GM21423 (cell line): ENCODE results near the gene PTPRD.
"Not testable (repeated sequence)": the region's sequence is repeated elsewhere in the genome, so short reads cannot be mapped to it uniquely, and the experiment has no call there.

Experiments used
- ATAC-seq: cut with Tn5 transposase; IDR thresholded peaks from one replicate; pipeline ENCODE4 v1.9.1; 2021; ENCODE audit warnings: mild to moderate bottlenecking, moderate library complexity; ENCODE audit not compliant: unreplicated experiment

Gene PTPRD

DNA sequence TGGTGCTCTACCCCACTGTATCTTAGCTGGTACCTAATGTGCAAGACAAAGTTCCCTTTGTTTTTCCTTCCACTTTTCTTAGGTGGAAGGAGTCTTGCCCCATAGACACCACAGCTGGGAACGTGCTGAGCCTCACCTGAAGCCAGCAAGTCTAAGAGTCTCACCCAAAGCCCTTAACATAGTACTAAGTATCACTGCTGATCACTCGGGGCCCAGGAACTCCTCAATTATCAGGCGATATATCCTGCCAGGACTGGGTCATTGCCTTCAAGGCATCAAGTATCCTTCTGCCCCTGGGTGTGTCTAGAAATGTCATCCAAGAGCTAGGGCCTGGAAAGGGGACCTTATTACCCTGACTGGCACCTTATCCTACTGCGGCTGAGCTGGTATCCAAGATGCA, 123.9 kb downstream of the PTPRD start:
- ATAC-seq = no peak

DNA sequence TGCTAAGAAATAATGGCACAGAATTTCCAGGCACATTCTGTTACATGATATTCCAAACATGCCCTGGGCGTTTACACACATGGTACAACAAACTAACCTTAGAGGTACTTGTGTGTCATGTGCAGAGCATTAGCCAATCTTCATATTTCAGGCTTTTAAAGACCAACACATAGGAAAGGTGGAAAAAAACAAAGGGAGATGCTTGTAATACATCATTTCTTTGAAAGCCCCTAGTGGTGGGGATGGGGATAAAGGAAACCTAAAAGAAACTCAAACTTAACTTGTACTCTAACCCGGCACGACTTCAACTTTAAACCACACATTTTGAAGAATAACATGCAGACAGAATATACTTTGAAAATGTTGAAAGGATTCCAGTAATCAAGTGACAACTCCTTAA, 133.6 kb downstream of the PTPRD start:
- no peak for ATAC-seq

DNA sequence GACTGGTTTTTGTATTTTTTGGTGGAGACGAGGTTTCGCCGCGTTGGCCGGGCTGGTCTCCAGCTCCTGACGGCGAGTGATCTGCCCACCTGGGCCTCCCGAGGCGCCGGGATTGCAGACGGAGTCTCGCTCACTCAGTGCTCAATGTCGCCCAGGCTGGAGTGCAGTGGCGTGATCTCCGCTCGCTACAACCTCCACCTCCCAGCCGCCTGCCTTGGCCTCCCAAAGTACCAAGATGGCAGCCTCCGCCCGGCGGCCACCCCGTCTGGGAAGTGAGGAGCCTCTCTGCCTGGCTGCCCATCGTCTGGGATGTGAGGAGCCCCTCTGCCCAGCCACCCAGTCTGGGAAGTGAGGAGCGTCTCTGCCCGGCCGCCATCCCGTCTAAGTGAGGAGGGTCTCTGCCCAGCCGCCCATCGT, 163.6 kb downstream of the PTPRD start:
- not testable (repeated sequence) for ATAC-seq

DNA sequence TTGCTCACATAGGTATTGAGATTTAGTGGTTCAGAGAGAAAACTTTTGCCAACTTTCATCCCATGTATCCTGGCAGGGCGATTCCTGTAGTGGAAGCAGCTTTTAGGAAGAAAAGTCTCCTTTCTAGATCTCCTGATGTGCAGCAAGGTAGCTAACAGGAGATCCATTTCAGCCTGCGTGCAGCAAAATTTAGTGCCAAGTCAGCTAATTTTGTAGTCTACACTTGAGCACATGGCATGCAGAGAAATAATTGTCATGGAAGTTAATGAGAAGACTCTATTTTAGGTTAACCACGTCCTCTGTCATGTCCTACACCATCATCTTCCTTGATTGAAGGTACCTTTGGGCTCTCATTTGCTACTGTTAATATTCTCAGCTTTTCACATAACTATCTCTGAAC, 165.8 kb downstream of the PTPRD start:
- ATAC-seq = no peak

DNA sequence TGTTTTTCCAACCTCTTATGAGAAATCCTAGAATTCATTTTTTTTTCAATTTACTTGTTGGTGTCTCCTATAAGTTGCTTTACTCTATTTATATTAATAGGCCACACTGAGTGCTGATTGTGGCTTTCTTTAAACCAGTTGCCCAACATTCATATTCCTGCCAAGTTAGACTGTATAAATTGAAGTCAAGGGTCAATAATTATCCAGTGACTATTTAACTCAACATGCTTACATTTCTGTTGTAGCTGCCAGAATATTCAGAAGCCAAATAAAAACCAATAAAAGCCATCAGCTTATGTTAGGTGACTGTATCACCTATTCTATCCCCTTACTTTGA, 169.0 kb downstream of the PTPRD start:
- ATAC-seq = no peak

DNA sequence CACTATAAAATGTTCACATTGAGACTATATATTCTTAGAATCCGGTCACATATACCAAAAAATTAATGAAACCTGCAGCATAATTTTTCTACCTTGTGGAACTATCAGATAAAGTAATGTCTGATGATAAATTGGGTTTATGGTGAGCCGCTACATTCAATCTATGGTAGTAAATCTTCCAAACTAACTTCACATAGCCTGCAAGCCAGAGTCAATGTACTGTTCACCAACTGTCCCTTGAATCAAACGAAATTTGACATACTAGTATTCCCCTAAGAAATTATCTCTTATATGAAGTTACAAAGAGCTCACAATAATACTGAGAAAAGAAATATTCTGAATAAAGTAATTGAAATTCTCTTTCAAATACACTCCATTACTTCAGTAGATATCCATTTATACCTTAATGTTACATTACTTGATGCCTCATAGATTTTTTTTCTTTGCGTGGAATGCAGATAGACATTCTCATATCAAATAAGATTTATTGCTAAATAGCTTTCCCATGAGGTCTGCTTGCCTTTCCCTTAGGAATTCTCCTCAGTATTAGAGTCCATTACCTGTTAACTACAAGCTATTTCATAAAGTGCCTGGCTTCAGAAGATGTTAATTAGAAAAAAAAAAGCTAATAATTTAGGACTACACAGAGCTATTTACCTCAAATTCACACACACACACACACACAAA, 169.5 kb downstream of the PTPRD start:
- ATAC-seq = no peak

DNA sequence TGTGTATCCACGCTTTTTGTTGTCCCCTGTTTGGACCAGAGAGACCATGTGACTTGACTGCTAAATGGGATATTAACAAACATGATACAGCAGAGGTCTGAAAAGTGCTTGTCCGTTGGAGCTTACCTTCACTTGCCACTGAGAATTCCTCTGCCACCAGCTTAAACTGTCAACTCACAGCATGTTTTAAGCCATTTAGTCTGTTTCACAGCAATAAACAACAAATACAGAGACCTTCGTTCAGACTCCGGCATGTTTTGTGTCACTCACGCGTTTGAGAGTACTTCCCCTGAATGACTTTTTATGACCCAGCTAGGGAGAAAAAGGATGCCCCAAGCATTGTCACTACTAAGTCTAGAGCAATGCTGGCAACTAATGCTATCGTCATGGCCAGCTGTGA, 173.8 kb downstream of the PTPRD start:
- no peak for ATAC-seq

DNA sequence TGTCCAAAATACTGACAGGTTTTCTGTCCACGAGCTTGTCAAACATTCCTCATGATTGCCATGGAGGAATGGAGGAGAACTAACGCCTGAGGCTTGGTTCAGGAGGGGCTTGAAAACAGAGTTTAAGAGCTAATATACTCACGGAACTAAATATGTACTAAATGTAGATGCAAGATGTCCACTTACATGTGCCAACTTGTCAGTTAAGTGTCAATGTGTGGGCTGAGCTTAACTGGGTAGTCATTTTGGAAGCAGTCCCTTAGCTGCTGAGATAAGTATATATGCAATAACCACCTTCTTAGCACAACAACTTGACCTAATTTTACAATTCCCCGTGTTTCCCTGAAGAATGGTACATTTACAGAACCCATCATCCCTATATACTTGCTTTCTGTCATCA, 176.0 kb downstream of the PTPRD start:
- ATAC-seq = no peak

DNA sequence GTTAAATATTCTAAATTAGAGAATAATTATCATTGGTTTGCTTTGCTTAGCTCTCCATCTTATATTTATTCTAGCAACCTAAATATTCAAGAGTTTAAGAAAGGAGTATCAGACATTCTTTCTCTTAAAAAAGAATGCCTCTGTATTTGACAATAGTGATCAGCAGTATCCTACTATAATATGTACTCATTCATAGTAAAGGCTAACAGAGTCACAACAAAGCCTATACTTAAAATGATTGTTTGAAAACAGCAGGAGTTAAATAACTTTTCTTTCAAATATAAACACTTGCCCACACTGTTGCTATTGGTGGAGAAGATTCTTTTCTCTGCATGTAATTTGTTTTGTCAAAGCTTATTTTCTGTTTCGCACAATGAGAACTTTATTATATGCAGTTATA, 178.4 kb downstream of the PTPRD start:
- no peak for ATAC-seq

DNA sequence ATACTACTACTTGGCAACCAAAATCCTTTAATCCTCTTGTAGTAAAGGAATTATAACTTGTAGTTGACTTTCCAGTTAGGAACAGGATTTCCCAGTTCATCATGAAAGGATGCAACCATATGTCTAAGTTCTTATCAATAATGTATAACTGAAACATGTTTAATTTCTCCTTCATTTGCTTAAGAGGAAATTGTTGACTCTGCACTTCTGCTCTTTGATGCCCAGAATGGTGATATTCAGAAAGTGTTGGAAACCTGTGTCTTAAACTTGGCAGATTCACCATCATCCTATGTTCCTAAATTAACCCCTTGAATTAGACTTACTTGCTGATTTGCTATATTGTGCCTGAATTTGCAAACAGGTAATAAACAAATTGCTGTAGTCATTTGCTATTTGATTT, 201.5 kb downstream of the PTPRD start:
- ATAC-seq = no peak

DNA sequence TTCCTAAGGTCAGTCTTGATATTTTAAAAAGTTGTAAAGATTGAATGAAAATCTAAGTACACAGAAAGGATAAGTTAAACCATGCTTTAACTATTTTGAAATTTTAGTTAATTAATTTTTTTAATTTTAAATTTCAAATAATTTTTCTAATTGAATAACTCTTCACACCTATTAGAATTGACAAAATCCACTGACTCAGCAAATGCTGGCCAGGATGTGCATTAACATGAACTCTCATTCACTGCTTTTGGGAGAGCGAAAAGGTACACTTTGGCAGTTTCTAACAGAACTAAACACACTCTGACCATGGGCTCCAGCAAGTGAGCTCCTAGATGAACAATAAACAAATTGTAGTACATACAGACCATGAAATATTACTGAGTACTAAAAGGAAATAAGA, 209.5 kb downstream of the PTPRD start:
- ATAC-seq = no peak

DNA sequence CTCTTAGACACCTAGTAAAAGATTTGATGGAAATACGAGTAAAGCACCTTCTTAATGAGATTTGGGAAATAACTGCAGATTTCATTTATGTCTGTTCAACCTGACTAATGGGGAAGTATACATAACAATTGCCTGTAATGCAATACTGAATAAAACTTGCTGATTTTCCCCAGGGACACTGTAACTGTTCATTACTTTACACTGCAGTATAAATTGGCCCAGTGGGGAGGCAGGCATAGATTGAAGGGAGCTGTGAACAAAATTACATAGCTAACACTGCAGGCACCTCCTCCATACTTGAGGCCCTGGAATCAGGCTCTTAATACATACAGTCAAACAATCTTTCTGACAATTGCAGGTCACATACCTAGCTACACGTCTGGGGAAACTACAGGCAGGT, 216.2 kb downstream of the PTPRD start:
- ATAC-seq = no peak

DNA sequence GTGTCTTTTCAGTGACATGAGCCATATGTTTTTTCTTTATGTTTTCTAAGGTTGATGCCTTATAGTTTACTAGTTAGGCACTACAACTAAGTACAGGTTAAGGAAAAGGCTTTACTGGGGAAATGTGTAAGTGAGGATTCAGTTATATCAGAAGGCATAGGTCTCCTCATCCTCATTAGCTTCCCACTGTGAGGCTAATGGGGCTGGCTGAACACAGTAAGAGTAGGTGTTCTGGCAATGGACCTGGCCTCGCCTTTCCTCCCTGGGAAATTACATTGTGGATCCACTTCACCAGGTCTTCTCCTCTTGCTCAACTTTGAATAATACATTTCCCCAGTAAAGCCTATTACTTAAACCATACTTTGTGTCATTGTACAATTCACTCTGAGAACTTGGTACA, 225.5 kb downstream of the PTPRD start:
- no peak for ATAC-seq

DNA sequence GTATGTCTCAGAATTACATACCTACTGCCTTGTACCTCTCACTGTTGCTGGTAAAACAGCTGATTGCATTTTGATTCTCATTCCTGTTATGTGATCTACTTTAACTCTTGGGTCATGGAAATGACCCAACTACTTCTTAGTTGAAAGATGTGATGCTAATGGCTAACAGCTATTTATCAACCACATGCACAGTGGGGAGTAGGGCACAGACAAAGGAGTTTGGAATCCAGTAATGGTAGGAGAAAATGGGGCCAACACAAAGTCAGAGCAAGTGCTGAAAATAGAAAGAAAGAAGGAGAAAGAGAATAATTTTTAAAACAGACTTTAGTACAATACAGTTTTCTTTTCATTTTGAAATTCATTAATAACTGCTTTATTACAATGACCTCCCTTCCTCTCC, 241.0 kb downstream of the PTPRD start:
- no peak for ATAC-seq

DNA sequence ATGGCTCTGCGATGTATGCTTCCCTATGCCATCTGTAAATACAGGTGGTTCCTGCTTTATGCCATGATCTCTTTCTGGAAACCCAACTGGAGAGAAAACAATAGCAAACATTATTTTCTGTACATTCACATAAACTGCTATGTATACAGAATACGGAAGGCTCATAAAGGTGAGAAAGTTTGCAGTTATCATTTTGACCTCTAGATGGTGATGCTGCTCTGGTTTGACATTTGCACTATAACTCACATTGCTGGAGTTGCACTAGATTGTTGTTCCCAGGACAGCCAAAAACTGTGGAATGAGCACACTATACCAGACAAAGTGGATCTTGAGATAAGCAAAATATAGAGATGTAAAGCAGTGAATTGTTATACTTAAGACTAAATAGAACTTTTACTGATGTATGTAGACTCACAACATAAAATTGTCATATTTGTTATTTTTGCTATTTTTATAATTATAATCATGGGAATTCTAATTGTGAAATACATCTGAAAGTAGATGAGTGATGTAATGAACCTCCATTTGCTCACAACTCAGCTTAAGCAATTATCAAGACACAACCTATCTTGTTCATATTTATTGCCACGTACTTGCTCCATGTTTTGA, 246.5 kb downstream of the PTPRD start:
- peak; percentile 95 for ATAC-seq

DNA sequence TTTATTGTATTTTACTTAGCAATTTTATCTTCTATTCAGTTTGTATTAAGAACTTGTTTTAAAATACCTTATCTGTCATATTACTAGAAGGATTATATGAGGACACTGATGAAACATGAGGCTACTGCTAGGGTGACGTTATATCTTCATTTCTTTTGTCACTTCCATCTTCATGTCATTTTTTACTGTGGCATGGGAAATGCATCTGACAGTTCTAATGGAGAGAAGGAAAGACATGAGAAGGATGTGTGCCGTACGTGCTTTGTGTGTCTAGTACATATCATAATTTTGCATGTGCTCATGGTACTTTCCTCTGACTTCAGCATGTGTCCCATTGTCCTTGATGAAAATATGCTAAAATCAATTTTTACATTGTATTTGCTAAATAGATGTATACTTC, 258.2 kb downstream of the PTPRD start:
- no peak for ATAC-seq

DNA sequence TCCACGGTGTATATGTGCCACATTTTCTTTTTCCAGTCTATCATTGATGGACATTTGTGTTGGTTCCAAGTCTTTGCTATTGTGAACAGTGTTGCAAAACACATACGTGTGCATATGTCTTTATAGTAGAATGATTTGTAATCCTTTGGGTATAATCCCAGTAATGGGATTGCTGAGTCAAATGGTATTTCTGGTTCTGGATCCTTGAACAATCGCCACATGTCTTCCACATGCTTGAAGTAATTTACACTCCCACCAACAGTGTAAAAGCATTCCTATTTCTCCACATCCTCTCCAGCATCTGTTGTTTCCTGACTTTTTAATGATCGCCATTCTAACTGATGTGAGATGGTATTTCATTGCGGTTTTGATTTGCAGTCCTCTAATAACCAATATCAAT, 267.2 kb downstream of the PTPRD start:
- ATAC-seq = not testable (repeated sequence)

DNA sequence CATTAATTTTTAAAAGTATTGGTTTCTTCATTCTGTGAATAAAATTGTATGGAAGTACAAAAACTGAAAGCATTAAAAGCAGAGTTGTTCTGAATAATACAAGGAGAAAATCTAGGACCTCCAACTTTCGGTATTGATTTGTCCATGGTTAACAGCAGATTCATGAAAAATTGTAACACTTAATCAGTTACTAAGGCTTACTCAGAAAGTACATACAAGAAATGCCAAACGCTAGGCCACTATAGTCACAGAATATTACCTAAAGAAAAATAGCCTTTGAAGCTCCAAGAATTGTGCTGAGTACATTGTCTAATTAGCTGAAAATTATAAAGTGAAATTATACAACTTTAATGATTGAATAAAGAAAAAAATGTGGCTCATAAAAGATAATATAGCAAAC, 271.7 kb downstream of the PTPRD start:
- no peak for ATAC-seq

DNA sequence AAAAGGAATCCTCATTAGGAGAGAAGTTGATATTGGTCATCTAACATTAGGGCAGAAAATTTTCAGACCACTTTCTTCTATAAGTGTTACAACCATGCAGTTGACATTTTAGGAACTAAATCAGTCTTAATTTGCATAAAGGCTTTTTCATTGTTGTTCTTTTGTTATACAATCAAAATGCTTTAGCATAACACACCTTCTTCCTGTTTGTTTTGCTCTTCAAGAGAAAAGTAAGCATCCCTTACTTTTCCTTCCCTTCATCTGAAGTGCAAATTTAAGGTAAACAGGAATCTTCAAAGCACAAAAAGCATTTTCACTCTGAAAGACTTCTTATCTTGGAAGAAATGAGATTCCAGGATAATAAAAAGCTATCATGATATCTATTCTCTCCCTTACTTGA, 273.6 kb downstream of the PTPRD start:
- no peak for ATAC-seq

DNA sequence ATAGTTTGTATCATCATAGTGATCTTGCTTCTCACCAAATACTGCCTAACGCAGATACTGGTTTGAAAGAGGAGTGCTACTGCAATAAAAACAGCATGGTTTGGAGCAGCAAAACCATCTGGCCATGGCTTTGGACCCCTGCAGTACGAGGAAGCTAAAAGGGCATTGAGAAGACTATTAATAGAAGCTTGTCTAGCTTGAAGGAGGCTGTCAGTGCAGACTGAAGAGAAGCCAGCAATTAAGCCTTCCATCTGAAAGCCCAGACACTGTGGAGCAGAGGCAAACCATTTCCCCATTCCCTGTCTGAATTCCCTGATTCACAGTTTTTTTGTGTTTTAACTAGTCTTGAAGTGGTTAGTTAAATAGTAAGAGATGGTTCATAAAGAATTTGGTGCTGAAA, 281.6 kb downstream of the PTPRD start:
- ATAC-seq = no peak

DNA sequence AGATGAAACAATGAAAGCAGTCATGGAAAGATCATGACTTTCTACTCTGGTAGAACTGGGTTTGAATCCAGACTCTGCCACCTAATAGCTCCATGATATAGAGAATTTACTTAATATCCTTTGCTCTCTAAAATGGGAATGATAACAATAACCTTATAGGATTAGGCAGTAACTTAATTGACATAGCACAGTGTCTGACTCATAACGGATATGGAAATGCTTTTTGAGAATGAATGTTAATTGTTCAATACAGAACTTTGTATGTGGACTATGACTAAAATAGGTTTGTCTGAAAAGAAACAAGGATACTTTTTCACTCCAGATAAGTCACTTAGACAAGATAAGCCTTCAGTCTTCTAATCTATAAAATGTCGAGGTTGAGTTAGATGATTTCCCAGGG, 330.7 kb downstream of the PTPRD start:
- no peak for ATAC-seq

DNA sequence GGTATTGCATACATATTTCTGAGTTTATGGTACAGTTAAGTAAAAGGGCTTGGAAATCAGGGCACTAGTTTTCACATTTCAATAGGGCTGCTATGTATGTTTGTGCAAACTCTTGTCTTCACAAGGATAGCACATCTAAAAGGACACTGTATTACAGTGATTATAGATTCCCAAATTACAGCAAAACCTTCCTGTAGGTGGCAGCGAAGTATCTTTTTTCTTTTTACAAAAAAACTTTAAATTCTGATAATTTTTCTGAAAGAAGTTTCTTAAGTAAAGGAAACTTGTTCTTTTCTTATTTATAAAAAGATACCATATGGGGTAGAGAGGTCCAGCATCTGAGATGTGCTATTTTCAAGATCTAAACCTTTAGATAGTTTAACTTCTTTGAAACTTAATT, 337.8 kb downstream of the PTPRD start:
- ATAC-seq = no peak

DNA sequence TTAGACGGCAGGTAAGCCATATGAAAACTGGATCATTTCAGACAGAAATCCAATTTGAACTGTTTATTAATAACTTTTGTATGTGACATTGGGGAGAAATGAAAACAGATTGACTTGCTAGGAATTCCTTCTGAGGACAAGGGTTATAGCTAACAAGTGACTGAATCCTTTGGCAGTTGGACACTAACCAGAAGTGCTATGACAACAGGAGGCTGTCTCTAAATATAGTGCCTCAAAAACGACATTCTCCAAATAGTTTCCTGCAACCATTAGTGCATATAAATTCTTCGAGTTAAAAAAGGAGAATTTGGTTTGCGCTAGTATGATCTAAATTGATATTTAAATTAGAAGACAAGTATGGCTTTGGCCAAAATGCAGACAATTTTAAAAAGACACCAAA, 338.6 kb downstream of the PTPRD start:
- ATAC-seq = no peak
